Adrenal gland (tissue), 5 donors: ENCODE data around the gene SCNN1G.

Experiments
- CTCF ChIP-seq, 6 experiments: fragments of 450-650 bp in 4 of 6; fragments of 200-600 bp in 2 of 6; sonication (generic) in 1 of 6; IDR thresholded peaks; 1 replicate in 5 of 6; 2 replicates in 1 of 6; pipeline versions ENCODE4 v1.5.1 to v1.8.0; 2016 to 2021; ENCODE audit warnings: antibody characterized with exemption in 6 of 6, mild to moderate bottlenecking in 2 of 6, moderate library complexity in 1 of 6
- POLR2A ChIP-seq, 2 donors: fragments of 450-650 bp; IDR thresholded peaks; one replicate each; pipeline ENCODE4 v1.6.1; 2017; ENCODE audit warnings: antibody characterized with exemption in 2 of 2, mild to moderate bottlenecking in 2 of 2, moderate library complexity in 1 of 2
- donor health status: DM: no; HTN: no; CAD: no.

DNA sequence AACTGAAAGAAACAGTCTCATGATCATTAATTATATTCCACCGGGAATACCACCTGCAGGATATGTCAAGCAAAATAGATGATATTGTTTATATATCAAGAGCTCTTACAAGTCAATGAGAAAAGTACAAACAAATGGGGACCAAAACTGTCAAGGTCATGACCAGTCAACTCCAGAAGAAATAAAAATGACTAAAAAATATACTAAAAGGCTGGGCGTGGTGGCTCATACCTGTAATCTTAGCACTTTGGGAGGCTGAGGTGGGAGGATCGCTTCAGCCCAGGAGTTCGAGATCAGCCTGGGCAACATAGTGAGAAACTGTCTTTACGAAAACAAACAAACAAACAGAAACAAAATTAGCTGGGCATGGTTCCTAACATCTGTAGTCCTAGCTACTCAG, 69.8 kb downstream of the SCNN1G start:
- TF ChIP-seq CTCF (IDR thresholded peaks at IDR 0.05) (no peak), POLR2A (IDR thresholded peaks at IDR 0.05) (no peak)
